ENCODE results near the gene DCLK2.
A peak's percentile ranks its signal among the peaks of the same experiment; 100 is the strongest.

The DCLK2 gene

DNA sequence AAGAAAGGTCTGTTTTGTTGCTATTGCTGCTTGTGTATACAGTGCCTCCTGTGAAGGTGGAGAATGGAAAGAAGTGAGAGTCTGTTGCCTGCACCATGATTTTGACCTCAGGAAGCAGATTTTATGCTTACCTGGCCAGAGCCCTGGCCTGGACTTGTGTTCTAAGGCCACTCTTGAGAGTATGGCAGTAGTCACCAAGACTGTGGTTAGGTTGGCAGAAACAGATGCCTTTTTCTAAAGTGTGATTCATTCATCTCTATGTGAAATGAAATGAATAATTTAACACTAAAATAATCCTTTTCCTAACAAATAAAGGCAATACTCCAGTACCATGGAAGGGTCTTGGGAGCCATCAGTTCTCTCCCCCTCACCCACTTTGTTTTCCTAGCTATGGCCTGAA is 161.8 kb downstream of the DCLK2 start:
- DNase-seq (ENCODE audit: low spot score) = no peak

DNA sequence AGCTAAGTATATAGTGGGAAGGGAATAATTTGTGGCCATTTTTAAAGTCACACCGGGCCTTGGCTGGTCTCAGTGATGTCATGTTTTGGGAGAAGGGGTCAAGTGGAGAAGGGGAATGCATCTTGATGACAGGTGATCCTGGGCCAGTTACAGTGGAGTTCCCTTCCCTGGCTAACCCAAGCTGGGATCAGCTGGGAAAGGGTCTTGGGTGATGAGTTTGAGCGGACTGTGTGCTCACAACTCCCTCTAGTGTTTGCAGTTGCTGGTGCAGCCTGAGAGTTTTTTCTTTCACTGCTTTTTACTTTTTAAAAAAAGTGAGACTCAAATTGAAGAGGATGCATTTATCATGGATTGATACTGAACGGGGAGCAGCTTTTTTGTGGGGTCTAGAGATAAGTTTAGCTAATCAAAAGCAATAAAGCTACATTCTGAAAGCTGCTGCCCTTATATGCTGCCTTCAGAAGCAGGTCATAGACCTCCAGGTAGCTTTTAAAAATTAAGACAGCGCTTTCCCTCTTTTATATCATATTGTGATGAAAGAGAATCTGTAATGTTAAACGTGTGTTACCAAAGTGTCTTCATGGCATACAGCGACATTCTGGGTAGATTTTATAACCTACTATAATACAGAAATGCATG is 164.7 kb downstream of the DCLK2 start:
- peak; percentile 45 for DNase-seq (ENCODE audit: low spot score)

DNA sequence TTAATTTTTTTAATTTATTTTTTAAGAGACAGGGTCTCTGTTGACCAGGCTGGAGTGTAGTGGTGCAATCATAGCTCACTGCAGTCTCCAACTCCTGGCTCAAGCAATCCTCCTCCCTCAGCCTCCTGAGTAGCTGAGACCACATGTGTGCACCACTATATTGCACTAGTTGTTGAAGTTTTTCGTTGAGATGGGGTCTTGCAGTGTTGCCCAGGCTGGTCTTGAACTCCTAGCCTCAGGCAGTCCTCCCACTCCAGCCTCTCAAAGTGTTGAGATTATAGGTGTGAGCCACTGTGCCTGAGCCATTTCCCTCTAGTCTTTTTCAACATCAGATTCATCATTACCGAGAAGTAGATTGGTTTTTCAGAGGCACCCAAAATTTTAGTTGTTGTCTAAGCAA is 165.7 kb downstream of the DCLK2 start:
- no peak for DNase-seq (ENCODE audit: low spot score)

DNA sequence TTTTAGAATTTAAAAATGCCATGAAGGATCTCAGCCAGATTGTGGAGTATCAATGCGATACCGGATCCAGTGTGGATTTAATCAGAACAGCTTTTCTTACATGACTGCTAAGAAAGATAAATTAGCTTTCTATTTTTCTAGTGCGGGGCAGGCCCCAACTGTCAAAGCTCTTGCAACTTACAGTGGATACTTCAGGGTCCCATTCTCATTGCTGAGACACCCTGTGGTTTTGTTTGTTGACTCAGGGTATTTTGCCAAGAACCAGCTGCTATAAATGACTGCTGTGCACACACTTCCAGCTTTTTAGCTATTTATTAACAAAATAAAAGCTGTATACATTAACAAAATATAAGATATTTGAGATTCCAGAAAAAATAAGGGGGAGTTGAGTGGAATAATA is 166.4 kb downstream of the DCLK2 start:
- DNase-seq (ENCODE audit: low spot score) = peak; percentile 68

DNA sequence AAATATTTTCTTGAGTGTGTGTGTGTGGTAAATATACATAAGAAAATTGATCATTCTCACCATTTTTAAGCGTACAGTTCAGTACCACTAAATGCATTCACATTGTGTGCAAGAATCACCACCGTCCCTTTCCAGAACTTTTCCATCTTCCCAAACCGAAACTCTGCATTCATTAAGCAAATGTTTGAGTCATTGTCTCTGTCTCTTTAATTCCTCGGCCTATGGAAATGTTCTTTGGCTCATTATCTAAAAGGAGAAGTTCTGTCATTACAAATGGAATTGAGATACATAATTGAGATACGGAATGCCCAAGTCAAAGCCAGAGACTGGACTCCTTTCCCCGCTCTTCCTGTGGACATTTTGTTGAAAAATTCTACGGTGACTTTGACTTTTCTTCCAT is 168.9 kb downstream of the DCLK2 start:
- DNase-seq (ENCODE audit: low spot score) = no peak

DNA sequence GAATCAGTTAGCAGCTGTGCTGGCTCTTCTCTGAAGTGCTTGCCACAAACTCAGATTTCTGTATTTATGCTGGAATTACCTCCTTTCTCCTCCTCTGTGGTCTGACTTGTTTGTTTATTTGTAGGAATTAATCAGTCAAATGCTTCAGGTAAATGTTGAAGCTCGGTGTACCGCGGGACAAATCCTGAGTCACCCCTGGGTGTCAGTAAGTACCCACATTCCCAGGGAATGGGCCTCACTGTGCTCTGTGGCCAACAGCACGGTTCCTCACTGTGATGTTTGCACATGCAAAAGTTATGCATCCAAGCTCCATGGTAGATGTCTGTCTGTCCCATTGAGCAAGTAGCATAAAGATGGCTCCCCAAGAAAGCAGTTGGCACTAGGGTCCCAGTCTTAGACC is 169.9 kb downstream of the DCLK2 start:
- DNase-seq (ENCODE audit: low spot score) = no peak

DNA sequence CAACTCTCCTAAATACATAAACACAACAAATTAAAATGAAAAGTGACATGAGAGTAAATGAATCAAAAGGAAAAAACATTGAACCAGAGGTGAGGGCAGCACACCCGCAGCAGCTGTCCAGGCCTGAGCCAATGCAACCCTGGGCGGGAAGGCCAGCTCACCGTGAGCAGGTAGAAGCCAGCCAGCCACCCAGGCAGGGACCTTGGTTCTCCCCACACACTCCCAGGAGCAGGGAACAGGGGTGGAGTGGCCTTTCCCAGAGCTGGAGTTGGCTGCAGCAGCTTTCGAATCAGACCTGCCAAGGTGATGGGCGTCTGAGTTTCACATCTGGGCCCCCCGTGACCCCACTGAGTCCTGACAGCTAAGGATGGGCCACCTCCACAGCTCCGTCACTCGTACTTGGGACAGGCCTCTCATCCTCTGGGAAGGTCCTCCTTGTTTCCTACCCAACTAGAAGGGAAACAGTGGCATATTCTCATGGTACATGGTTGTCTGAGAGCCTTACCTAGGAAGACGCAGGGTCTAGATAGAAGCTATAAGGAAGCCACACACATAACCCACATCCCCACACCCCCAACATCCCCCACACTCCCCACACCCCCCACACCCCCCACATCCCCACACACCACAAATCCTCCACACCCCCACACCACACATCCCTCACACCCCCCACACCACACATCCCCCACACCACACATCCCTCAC is 172.2 kb downstream of the DCLK2 start:
- DNase-seq (ENCODE audit: low spot score) = no peak

DNA sequence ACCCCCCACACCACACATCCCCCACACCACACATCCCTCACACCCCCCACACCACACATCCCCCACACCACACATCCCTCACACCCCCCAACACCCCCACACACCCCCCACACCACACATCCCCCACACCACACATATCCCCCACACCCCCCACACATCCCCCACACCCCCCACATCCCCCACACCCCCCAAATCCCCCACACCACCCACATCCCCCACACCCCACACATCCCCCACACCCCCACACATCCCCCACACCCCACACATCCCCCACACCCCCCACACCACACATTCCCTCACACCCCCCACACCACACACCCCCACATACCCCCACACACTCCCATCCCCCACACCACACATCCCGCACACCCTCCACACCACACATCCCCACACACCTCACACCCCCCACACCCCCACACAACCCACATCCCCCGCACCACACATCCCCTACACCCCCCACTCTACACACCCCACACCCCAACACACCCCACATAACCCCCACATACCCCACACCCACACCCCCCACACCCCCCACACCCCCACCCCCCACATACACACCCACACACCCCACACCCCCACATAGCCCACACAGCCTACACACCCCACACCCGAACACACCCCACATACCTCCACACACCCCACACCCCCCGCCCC is 172.9 kb downstream of the DCLK2 start:
- DNase-seq (ENCODE audit: low spot score) = peak; percentile 66

DNA sequence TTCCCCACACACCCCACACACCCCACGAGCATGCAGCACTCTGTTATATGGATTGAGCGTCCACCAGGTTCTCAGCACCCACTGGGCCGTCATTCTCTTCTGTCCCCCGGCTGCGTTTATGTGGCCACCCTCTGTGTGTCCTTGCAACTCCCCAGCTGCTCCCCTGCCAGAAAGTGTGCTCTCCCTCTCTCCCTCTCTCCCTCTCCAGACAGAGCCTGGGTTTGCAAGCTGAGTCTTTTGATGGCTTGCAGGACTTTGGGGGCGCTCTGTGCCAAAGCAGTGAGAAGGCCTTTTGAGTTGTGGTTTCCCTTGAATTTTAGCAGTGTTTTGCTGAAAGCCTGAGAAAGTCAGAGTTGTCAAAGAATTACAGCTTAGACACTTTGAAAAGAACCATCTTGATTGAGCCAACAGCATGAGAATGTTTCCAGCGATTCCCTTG is 173.5 kb downstream of the DCLK2 start:
- no peak for DNase-seq (ENCODE audit: low spot score)

DNA sequence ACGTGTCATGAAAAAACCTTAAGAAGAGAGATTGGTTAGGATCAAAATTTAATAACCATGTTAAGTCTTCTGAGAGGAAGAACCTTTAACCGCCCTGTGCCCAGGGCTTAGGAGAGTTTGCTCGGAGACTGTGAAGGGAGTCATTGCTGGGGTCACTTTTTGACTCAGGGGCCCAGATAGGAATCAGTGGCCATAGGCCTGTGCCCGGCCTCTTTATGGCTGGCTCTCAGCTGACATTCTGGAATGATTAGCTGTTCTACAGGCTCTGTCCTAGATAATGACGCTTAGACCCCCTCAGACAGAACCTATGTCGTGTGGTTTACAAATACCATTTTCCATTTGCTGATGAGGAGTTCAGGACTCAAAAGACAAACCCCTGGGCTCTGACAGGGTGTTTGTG is 174.1 kb downstream of the DCLK2 start:
- DNase-seq (ENCODE audit: low spot score) = no peak

DNA sequence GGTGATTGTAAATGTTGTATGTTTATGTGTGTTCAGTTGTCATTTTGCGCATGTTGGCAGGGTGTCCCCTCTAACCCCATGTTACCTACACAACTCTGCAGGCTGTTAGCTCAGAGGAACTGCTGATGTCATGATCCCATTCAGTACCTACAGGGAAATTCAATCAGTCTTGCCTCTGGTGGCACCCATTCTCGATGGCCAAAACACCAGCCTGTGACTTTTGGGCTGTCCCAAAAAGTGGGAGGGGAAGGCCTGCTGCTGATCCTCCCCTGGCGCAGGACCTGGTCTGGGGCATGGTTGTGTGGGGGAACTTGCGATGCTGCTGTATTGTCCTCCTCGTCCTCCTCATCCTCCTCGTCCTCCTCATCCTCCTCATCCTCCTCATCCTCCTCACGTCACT is 174.5 kb downstream of the DCLK2 start:
- DNase-seq (ENCODE audit: low spot score) = no peak

DNA sequence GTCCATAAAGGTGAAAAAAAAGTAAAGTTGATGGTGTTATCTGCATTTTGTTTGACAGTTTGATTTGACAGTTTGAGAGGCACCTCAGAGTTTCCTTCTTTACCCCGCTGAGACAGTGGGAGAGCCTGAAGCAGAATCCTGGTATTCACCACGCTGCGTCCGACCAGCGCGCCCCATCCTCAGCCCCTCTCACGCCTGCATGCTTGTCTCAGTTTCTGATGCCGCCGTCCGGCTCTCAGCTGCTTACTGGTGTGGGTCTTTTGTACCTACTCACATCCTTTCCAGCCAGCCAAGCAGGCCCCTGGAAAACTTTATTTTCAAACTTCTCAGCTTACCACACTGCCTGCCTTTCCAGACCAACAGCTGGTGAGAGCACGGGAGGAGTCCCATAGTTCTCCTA is 175.2 kb downstream of the DCLK2 start:
- no peak for DNase-seq (ENCODE audit: low spot score)

DNA sequence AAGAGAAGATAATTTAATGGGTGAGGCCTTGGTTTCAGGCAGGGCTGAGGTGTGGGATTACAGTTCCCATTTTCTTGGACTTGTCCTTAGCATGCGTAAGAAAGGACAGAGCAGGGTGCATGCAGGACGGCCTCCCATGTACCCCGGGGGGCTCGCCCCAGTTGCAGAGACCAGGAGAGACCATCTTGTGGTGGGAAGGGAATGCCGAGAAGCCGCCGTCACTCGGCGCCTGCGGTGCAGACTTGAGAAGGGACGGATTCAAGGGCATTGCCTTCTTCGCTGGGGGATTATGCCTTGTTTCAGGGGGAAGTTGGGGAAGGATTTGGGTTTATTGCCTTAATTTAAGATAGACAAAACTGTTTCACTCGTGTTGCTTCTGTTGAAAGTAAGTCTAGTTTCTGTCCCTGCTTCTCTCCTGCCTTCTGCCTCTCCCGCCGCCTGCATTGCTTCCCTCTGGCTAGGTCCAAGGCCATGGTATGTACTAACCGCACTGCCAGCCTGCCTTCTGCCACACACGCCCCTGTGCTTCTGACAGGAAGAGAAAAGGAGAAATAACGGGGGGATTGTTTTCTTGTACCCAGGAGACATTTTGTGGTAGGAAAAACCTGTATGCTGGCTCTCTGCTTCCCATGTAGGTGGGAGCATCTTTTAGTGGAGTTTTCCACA is 175.9 kb downstream of the DCLK2 start:
- no peak for DNase-seq (ENCODE audit: low spot score)

DNA sequence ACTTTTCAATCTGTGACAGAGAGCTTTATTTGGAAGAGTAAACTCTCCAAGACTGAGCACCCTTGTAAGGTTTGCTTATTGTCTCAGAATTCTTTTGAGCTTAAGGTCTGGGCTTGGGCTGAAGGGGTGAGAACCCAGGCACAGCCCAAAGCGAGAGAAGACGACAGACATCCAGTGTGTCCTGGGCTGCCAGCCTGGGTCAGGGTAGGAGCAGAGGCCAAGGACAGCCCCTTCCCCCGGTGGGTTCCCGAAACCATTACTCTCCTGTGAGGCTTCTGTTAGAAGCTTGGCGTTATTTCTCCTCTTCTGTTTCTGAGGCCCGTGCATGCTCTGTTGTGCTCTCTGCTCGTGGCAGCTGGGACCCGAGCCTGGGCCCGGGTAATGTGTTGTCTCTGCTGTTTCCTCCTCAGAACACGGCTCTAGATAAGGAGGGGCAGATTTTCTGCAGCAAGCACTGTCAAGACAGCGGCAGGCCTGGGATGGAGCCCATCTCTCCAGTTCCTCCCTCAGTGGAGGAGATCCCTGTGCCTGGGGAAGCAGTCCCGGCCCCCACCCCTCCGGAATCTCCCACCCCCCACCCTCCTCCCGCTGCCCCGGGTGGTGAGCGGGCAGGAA is 177.5 kb downstream of the DCLK2 start:
- no peak for DNase-seq (ENCODE audit: low spot score)

DNA sequence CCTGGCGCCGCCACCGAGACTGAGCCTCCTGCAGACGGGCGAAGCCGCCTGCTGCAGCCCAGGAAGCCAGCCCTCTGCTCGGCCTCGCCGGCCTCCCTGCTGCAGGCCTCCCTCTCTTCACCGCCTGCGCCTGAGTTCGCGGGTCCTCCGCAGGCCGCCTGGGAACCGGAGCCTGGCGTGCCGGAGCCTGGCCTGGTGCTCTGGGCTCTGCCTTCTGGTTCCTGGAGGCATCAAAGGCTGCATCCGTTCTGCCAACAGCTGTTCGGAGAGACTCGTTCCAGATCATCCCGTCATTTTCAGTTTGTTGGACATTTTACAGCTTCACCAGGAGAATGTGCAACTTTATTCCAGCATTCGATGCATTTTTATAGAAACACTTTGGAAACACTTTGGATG is 178.0 kb downstream of the DCLK2 start:
- no peak for DNase-seq (ENCODE audit: low spot score)

DNA sequence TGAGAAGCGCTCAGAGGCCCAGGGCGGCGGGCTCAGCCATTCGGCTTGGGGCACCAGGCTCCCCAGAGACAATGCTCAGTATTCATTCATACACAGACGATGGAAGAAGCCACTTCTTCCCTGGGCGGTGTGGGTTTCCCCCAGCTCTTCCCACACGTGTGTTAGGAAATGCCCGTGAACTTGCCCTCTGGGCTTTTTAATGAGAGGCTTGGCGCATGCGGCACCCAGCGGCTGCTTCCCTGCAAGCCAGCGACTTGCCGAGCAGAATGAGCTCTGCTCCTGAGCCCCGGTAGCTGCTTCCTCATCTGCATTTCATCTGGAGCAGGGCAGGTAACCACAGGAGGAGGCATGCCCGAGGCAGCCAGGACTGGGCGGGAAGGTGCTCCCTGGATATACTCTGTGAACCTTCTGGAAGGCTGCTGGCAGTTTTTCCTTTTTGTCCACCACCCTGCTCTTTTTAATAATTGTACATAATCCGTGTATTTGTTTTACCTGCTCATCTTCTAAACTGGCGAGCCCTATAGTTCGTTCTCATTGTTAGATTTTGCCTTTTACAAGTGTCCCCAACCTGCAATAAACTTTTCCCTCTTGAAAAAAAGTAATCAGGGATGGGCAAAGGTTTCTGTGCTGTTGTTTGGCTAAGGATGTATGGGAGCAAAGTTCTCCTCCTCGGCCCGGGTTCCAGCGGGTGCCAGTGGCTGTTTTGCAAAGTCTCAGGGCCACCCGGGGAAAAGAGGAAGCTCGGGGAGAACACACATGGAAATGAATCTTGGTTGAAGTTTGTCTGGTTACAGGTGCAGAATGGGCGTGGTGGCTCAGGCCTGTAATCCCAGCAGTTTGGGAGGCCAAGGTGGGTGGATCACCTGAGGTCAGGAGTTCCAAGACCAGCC is 178.8 kb downstream of the DCLK2 start:
- no peak for DNase-seq (ENCODE audit: low spot score)

DNA sequence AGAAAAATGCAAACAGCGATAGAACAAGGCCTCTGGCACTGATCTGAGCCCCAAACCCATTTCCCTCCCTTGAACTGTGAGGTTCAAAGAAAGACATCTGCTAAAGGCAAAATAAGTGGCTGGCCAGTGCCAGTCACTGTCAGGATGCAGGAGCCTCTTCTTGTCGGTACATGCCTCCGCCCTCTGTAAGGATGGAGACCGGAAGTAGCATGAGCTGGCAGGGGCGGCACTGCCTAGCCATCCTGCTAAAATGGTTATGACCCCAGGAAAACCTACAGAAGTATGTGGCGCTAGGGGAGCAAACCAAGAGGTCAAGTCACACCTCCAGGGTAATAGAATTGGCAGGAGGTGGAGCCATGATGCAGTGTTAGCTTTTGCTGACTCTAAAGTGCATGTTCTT is 180.3 kb downstream of the DCLK2 start:
- DNase-seq (ENCODE audit: low spot score) = no peak

DNA sequence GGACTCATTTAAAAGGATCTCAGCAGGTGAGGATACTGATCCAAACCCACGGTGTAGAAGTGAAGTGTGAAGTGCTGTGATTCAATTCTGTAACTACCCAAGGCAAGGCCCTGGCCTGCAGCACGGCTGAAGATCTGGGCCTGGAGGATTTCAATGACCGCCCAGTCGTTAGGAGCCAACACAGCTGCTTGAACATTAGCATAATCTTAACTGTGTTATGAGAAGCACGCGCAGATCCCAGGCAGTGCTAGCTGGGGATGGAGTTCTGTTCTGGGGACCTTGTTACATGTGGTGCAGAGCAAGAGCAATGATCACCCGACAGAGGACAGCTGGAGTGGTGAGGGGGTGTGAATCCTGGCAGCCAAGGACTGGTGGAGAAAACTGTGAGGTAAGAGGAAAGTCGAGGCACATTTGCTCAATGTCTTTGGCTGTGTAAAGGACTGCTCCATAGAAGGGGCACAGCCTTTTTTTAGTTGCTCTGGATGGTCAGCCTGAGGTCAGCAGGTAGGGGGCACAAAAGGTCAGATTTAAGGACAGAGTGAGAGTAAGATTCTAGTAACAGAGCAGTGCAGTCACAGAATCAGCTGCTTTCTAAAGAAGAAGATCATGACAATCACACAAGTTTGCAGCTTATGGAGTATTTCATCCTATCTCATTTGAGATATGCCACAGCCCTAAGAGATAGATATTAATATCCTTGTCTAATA is 181.8 kb downstream of the DCLK2 start:
- DNase-seq (ENCODE audit: low spot score) = no peak

DNA sequence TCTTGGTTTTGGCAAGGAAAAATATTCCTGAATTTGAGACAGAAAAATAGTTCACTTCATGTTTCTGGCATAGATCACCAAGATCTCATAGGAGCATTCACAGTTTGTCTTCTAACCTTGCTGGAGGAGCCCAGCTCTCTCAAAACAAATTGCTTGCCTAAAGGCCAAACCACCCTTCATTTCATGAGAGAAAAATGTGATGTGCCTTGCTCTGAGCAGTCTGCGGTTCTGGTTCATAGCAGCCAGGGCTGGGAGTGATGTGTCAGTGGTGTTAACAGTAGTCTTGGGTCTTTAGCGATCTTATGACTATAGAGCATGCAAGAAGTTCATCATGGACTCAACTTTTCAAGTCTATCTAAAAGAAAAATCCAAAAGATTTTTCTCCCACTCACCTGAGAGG is 183.3 kb downstream of the DCLK2 start:
- no peak for DNase-seq (ENCODE audit: low spot score)

DNA sequence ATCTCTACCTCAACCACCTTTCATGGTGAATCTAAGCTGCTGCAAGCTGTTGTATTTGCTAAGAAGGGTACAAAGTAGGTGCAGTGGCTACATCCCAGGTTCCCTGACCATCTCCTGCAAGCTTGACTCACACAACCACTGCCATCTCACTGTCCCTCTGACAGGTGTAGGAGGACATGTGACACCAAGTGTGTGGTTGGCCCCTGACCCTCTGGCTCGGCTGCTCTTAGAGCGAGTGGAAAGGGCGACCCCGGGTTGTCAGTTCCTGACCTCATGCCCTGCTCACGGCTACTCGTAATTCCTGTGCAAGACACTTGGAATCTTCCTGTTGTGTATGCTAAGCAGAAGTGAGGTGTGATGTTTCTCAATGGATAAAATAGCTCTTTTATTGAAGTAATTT is 184.4 kb downstream of the DCLK2 start:
- DNase-seq (ENCODE audit: low spot score) = no peak

DNA sequence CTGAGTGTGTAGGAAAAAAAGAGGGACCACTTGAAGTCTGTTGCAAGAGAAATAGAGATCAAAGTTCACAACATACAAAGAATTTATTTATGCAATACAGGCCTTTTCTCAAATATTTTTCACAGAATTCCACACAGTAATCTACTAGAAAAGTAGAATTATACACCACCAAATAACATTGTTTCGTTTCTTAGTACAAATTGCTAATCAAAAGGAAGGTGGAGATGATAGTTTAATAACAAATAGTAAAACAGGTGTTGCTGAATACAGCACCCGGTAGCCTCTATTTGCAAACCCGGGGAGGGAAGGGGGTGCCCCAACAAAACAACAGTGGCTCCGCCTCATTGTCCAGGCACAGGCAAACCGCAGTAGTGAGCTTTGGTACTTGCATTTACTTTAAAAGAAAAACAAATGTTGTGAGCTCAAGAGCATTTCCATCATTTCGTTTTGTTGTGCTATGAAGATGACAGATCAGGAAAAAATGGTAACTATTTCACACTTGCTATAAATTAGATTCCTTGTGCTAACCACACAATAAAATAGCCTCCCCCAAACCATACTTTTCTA is 186.4 kb downstream of the DCLK2 start:
- no peak for DNase-seq (ENCODE audit: low spot score)
